Activated T-helper 17 cell treated with anti-CD3 and anti-CD28 coated beads, Interleukin-2, amount 50 U/mL, for 72 hours (primary cell): ENCODE measurements around the gene TRAM2. TPM values are rescaled to one million over a fixed set of nuclear protein-coding genes. Genes with fewer than 3 reads are reported as not detected.

Source experiments
- ATAC-seq: fragments of 150-1000 bp; cut with Tn5 transposase; replicated peaks from 2 replicates; pipeline ENCODE4 v1.10.0; 2021; ENCODE audit warnings: mild to moderate bottlenecking, moderate library complexity
- H3K27ac Mint-ChIP-seq: one replicate; pipeline ENCODE4 v1.8.0; 2022; ENCODE audit warnings: mixed read lengths
- H3K27me3 Mint-ChIP-seq: one replicate; pipeline ENCODE4 v1.8.0; 2022; ENCODE audit warnings: mixed read lengths
- H3K36me3 Mint-ChIP-seq: one replicate; pipeline ENCODE4 v1.8.0; 2022; ENCODE audit warnings: low read depth, mild to moderate bottlenecking, mixed read lengths
- H3K4me1 Mint-ChIP-seq: one replicate; pipeline ENCODE4 v1.8.0; 2022; ENCODE audit warnings: mixed read lengths
- H3K4me3 Mint-ChIP-seq: one replicate; pipeline ENCODE4 v1.8.0; 2022; ENCODE audit warnings: mild to moderate bottlenecking, mixed read lengths
- H3K9me3 Mint-ChIP-seq: one replicate; pipeline ENCODE4 v1.8.0; 2022; ENCODE audit warnings: mixed read lengths
- total RNA-seq, 2 donors: library from RNA; stranded (reverse); gene quantifications; one replicate each; pipeline ENCODE4 v1.2.3, GENCODE V29; 2022

The TRAM2 gene
- total RNA-seq, 2 donors from 2014 or later: 1.7 to 5.4 TPM

DNA sequence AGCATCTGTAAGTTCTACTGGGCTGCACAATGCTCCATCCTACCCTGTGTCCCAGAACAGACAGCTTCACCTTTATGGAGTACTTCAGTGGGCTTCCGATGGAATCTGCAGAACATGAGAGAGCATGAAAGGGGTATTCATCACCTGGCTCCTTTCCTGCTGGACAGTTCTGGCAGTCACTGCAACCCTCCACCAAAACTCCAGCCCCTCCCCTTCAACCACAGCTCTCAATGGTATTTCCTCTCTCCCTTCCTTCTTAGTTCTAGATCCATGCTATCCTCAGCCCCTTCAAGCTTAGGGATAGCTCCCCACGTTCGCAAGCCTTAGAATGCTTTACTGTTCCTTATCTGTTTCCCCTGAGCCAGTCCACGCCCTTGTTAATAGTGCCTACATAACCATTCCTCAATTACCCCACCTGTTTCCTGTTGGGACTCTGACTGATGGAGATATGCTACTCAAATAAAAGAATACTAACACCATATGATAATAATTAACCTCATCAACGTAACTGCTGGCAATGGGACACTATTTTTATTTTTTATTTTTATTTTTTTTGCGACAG lies 26.8 kb downstream of the TRAM2 start:
- no peaks in the 10 kb centered on the region for H3K9me3 Mint-ChIP-seq
- H3K4me3 Mint-ChIP-seq: no peak overlapping the region
- H3K27me3 Mint-ChIP-seq: no peaks in the 10 kb centered on the region
- ATAC-seq: no peak
- no peaks in the 10 kb centered on the region for H3K36me3 Mint-ChIP-seq
- H3K27ac Mint-ChIP-seq: no peak overlapping the region
- peaks cover 29% of the 10 kb centered on the region for H3K4me1 Mint-ChIP-seq

DNA sequence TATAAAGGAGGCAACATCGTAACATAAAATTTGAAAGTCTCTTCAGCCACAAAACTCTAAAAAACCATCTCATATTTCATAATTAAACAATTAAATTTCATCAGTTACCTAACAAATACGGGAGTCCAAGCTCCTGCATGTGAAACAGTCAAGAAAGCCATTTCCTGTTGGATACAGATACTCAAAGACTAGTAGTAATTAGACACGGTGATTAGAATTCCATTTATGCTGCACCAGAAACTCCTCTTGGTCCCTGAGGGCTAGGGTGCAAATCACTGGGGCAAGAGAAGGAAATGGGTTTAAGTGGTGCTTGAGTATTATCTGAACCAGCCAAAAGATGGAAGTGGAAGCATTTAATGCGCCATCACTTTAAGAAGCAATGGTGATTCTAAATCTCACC lies 27.4 kb downstream of the TRAM2 start:
- H3K9me3 Mint-ChIP-seq: no peaks in the 10 kb centered on the region
- H3K4me3 Mint-ChIP-seq: no peak overlapping the region
- no peaks in the 10 kb centered on the region for H3K27me3 Mint-ChIP-seq

DNA sequence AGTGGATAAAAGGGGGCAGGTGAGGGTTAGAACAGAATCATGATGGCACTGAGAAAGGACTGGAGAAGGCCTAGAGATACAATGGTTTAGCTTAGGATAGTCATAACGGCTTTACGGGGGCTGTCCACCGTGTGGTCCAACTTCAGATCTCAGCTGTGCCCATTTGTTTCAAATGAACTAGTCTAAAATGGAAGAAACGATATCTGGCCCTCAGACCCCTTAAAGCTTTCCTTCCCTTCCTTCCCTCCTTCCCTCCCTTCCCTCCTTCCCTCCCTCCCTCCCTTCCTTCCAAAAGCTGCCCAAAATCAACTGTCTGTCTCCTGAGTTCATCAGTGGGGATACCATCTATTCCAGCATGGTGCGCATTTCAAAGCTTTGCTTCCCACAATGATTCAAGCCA lies 27.9 kb downstream of the TRAM2 start:
- peaks cover 29% of the 10 kb centered on the region for H3K4me1 Mint-ChIP-seq
- H3K36me3 Mint-ChIP-seq: no peaks in the 10 kb centered on the region
- H3K27me3 Mint-ChIP-seq: no peaks in the 10 kb centered on the region
- no peak for ATAC-seq
- no peak overlapping the region for H3K27ac Mint-ChIP-seq
- H3K4me3 Mint-ChIP-seq: no peak overlapping the region
- H3K9me3 Mint-ChIP-seq: no peaks in the 10 kb centered on the region

More for the DNA sequence above, 27.4 kb downstream of the TRAM2 start:
- Mint-ChIP-seq H3K27ac (no peak overlapping the region), H3K36me3 (no peaks in the 10 kb centered on the region), H3K4me1 (peaks cover 29% of the 10 kb centered on the region)
- no peak for ATAC-seq

DNA sequence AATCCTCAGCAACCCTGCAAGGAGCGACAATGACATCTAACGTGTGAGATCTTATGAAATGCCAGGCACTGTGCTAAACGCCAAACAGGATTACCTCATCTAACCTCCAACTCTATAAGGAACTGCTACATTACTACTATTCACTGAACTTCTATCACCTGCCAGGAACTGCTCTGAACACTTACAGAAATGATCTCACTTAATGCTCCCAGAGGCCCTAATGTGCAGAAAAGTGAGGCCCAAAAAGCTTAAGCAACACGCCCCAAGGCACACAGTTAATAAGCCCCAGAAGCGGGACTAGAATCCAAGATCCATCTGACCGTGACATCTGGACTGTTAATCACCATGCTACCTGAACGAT lies 28.5 kb downstream of the TRAM2 start:
- no peak for ATAC-seq
- Mint-ChIP-seq H3K4me1 (peaks cover 26% of the 10 kb centered on the region), H3K4me3 (no peak overlapping the region), H3K9me3 (no peaks in the 10 kb centered on the region), H3K36me3 (no peaks in the 10 kb centered on the region), H3K27ac (no peak overlapping the region), H3K27me3 (no peaks in the 10 kb centered on the region)

DNA sequence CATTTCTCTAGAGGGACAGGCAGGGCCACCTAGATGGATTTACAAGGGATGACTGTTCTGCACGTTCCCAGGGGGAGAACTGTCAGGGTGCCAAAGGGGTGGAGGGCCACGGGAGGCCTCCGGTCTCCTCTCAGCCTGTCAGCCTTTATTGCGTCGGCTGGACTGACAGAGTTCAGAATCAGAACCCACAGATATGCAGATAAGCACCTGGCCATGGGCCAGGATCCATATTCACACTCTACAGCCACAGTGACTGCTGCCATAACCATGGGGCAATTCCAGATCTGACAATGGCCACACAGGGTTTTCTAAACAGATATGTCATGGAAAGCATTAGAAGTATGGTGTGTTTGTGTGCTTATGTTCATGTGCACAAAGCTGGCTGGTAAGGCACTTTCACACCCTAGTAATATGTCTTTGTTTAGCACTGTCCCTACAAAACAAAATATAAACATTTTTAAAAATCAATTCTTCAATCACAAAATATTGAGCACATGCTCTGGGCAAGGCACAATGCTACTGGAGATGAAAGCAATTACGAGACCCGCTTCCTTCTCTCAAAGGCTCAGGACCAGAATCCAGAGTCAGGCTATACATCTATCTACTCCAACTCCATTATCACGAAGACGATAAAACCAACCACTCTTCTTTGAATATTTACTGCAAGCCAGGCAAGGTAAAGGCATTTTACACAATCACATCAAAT lies 29.1 kb downstream of the TRAM2 start:
- Mint-ChIP-seq H3K4me3 (no peak overlapping the region), H3K27me3 (no peaks in the 10 kb centered on the region), H3K27ac (no peak overlapping the region), H3K9me3 (no peaks in the 10 kb centered on the region), H3K36me3 (no peaks in the 10 kb centered on the region), H3K4me1 (peaks cover 20% of the 10 kb centered on the region)
- ATAC-seq: no peak

DNA sequence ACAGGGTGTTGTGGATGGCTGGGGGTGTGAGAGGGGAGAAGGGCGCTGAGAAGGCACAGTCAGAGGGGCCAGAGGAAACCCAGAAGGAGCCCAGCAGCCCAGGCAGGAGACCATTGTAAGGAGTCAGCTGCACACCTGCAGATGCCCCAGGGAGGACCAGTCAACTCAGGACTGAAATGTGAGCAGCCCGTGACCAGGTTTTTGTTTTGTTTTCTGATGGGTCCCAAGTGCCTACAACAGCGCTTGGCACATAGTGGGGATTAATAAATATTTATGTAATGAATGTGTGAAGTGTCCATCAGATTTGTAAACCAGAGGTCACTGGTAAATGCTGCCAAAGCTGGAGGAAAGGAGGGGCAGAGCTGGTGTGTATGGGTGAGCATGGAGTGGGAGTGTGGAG lies 30.2 kb downstream of the TRAM2 start:
- H3K9me3 Mint-ChIP-seq: no peaks in the 10 kb centered on the region
- H3K27me3 Mint-ChIP-seq: no peaks in the 10 kb centered on the region
- no peak overlapping the region for H3K4me3 Mint-ChIP-seq
- no peak overlapping the region for H3K27ac Mint-ChIP-seq
- ATAC-seq: no peak
- peaks cover 16% of the 10 kb centered on the region for H3K4me1 Mint-ChIP-seq
- H3K36me3 Mint-ChIP-seq: no peaks in the 10 kb centered on the region

DNA sequence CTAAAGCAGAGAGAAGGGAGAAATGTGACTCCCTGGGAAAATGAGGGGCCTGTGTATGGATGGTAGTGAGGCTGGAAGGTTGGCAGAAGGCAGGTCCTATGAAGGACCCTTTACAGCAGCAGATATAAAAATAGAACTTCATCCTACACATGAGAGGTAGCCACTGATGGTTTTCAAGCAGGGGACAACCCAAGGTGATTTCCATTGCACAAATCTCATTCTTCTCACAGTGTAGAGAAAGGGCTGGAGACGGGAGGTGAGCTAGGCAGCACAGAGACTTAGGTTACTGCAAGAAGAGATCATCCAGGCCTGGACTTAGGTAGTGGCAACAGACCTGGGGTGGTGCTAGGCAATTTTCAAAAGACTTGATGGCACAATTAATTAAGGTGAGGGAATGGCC lies 30.7 kb downstream of the TRAM2 start:
- Mint-ChIP-seq H3K27me3 (no peaks in the 10 kb centered on the region), H3K27ac (no peak overlapping the region), H3K36me3 (no peaks in the 10 kb centered on the region), H3K4me3 (no peak overlapping the region), H3K4me1 (peaks cover 16% of the 10 kb centered on the region), H3K9me3 (no peaks in the 10 kb centered on the region)
- no peak for ATAC-seq

DNA sequence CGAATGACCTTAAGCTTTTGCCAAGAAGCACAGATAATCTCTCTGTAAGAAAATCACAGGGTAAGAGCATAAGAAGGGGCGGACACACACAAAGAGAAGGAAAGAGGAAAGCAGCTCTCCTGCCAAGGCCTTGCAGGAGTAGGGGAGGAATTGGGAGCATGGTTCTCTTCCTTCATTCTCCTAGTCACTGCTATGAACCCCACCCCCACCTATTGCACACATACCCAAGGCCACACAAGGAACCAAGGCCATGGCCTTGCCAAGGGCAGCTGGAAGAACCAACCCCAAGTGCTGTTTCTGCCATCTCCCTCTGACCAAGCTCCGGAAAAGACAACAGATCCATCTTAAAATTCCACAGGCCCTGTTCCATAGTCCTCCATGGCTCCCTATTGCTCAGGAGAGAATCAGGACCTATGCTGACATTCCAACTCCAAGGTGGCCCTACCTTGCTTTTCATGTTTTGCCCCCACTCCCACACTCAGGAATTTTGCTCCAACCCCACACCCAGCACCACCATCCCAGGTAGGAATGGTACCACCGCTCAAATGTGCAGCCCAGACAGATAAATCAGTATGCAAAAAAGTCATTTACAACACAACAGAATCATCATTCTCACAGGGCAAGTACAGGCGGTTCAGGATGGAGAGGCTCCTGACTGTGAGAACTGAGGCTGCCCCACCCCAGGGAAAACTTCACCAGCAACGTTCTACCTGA lies 31.3 kb downstream of the TRAM2 start:
- peaks cover 16% of the 10 kb centered on the region for H3K4me1 Mint-ChIP-seq
- ATAC-seq: no peak
- H3K36me3 Mint-ChIP-seq: no peaks in the 10 kb centered on the region
- H3K27me3 Mint-ChIP-seq: no peaks in the 10 kb centered on the region
- no peak overlapping the region for H3K27ac Mint-ChIP-seq
- H3K9me3 Mint-ChIP-seq: no peaks in the 10 kb centered on the region
- H3K4me3 Mint-ChIP-seq: no peak overlapping the region

DNA sequence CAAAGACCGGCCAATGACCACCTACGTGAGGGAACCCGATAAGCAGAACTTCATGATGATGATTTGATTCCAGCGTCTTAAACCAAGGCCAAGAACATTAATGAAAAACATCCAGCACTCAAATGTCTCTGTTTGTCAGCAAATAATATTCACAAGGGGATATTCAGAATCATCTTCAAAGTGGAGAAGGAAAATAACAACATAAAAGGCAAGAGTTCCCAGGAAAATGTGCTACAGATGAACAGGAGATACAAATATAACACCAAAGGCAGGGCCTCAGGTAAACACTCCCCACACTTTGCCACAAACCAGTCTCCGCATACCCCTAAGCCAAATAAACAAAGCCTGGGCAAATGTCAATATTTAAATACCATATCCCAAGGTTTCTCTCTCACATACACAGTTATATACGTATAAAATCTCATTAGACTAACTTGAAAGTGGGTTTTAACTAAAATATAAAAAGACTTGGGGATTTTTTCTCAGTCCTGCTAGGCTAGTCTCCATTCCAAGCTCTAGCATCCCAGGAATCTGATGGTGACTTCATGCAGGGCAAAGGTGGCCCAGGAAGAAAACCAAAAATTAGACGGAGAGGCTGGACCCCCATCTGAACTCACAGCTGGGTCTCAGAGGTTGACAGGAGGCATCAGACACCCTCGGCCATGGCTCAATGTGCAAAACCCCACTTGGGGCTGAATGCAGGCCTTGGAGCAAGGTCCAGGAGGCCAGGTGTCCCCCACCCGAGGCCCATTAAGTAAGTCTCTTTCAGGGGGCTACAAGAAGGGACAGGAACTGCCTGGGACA lies 32.1 kb downstream of the TRAM2 start:
- no peaks in the 10 kb centered on the region for H3K27me3 Mint-ChIP-seq
- ATAC-seq: no peak

DNA sequence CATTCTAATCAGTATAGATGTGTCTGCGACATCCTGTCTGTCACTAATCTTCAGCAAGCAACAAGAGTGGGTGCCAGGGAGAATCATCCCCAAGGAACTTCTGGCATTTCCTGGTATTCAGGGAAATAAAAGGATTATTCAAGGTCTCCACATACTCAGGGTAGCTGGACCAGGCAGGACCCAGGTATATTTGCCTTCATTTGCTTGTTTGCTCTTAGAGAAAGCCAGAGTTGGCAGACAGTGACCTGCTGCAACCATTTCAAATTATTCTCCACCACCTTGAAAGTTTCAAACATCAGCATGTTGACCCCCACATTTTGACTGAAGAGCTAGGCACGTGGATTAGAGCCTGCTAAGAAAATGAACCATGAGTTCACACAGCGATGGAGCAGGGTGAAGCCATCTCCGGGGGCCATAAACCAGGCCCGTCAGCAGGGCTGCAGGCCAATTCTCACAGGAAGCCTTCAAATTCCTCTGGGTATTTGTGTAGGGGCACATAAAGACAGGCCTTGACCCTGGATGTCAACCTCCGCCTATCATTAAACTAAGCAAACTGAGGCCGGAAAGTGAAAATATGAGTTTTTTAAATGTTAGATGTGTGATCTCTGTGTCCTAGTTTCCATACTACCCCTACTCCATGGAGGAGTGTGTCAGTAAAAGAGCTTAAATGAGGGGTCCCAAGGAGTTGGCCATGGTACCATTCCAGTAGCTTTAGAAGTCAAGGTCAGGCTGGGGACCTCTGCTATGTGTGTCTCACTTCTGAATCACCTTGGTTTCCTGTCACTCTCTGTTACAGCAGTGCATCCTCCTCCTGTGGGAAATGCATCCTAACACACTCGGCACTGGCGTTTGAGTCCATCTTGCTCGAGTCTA lies 32.9 kb downstream of the TRAM2 start:
- Mint-ChIP-seq H3K36me3 (no peaks in the 10 kb centered on the region), H3K4me3 (no peak overlapping the region), H3K27me3 (no peaks in the 10 kb centered on the region), H3K4me1 (peaks cover 16% of the 10 kb centered on the region), H3K9me3 (no peaks in the 10 kb centered on the region), H3K27ac (no peak overlapping the region)
- no peak for ATAC-seq

More for the DNA sequence above, 32.1 kb downstream of the TRAM2 start:
- Mint-ChIP-seq H3K36me3 (no peaks in the 10 kb centered on the region), H3K4me1 (peaks cover 16% of the 10 kb centered on the region), H3K27ac (no peak overlapping the region), H3K4me3 (no peak overlapping the region), H3K9me3 (no peaks in the 10 kb centered on the region)

DNA sequence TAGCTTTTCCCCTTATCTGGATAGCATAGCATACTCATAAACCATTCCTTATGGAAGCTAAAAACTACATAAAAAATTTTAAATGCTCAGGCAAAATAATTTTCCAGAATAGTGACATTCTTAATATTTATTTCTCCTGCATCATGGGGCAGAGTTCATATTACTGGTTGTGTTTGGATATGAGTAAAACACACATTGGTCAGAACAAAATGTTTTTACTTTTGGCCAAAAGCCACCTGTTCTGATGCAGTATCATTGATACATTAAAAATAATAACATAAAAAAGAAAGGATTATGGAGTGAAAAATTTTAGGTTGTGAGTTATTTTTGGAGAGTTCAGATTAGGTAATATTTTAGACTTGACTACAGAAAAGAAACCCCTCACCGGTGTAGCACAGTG lies 33.6 kb downstream of the TRAM2 start:
- Mint-ChIP-seq H3K27me3 (no peaks in the 10 kb centered on the region), H3K4me3 (no peak overlapping the region), H3K4me1 (peaks cover 15% of the 10 kb centered on the region), H3K36me3 (no peaks in the 10 kb centered on the region), H3K9me3 (no peaks in the 10 kb centered on the region), H3K27ac (no peak overlapping the region)
- no peak for ATAC-seq

DNA sequence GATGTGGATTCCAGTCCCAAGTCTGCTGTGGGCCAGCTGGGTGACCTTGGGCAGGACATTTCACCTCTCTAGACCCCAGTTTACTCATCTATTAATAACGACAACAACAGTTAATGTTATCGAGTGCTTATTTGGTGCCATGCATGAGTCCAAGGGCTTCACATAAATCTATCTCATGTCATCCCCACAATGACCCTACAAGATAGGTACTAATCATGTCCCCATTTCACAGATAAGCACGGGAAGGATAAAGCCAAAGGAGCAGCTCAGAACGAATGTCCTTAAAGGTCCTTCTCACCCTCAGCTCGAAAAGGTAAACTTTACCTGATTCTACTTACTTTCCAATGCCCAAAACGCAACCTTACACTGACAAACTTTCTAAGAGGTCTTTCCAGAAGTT lies 35.7 kb downstream of the TRAM2 start:
- H3K4me3 Mint-ChIP-seq: no peak overlapping the region
- no peak for ATAC-seq

DNA sequence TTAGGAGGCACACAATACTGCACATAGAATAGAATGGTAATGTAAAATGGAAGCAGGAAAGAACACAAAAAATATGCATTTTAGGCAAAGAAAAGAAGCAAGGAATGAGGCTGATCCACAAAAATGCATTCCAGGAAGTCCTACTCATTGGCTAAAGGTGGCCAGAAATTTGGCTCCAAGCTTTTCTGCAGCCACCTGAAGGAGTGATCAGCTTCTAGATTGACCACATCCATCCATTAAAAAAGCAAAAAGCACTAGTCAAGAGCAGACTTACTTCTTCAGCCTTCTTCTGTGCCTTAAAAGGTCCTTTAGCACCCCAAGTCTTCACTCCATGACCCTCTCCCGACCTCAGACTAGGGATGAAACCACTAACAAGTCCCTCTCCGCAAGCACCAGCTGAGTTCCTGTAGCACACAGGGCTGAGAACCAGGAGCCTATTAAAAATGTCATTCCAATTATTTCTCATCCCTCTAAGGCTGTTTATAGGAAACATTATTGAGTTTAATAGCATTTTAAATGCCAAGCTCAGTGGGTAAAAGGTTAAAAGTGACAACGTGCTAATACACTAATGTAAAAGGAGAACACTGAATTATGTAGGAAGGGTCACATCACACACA lies 36.5 kb downstream of the TRAM2 start:
- Mint-ChIP-seq H3K27ac (no peak overlapping the region), H3K4me1 (peaks cover 20% of the 10 kb centered on the region), H3K36me3 (no peaks in the 10 kb centered on the region), H3K9me3 (no peaks in the 10 kb centered on the region), H3K27me3 (no peaks in the 10 kb centered on the region), H3K4me3 (no peak overlapping the region)
- ATAC-seq: no peak

More for the DNA sequence above, 35.7 kb downstream of the TRAM2 start:
- H3K27ac Mint-ChIP-seq: no peak overlapping the region
- H3K9me3 Mint-ChIP-seq: no peaks in the 10 kb centered on the region
- H3K4me1 Mint-ChIP-seq: peaks cover 21% of the 10 kb centered on the region
- no peaks in the 10 kb centered on the region for H3K27me3 Mint-ChIP-seq
- H3K36me3 Mint-ChIP-seq: no peaks in the 10 kb centered on the region
